Measurements from ENCODE around the gene PRICKLE2. TPM values are rescaled to one million over a fixed set of nuclear protein-coding genes. Genes with fewer than 3 reads are reported as not detected.

The PRICKLE2 gene
- total RNA-seq, 1 donor from 2014 or later = 84.0 TPM

DNA sequence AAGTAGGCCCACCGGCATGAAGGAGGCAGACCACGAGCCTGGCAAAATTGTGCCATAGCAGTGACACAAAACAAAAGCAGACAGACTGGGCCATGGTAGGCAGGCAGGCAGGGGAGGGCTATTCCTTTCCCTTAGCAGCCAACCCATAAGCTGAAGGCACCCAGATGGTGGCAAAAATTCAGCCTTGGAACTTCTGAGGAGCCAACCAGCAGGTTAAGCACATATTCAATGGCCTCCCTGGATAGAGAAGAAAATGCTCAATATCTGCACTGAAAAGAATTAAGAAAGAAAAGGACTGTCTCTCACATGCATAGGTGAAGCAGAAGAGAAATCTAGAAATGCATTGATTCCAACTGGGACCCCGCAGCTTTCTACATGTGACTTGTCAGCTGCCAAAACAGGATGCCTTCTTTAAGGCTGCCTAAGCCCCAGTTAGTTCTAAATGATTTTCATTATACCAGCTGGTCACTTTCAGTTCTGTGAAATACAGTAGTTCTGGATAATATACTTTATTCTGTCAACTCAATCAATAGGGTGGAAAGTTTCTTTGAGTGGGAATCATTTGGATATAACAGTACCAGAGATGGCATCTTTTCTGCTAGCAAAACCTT is 2.7 kb downstream of the PRICKLE2 start:
- FAIRE-seq (no peak), DNase-seq (ENCODE audit: low spot score in 2 of 2) (no peak)

DNA sequence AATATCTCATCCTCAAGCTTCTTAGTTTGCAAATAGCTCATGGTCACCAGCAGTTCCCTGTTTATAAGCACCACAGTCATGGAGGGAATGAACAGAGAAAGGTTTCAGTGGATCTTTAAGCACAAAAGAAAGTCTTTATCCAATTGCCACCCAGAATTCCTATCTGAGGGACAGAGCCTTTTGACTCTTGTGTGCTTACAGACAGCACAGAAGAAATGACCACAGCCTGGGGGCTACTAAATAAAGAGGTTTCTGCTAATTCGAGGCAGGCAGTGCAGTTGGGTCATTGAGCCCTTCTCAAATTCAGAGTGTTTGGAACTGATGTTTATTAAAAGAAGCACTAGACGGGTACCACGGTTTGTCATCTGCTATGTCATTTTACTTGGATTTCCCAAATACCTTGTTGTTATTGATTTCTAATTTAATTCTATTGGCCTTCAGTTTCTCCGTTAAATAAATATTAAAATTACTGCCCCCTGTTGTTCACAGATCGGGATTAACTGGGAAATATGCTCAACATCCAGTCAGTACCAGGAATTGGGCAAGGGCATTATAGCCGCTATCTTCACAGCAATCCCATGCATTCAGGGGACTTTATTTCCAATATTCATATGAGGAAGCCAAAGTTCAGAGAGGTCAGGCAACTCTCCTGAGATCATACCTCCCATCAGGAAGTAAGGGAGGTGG is 3.6 kb downstream of the PRICKLE2 start:
- FAIRE-seq (no peak), DNase-seq (ENCODE audit: low spot score in 2 of 2) (no peak)

DNA sequence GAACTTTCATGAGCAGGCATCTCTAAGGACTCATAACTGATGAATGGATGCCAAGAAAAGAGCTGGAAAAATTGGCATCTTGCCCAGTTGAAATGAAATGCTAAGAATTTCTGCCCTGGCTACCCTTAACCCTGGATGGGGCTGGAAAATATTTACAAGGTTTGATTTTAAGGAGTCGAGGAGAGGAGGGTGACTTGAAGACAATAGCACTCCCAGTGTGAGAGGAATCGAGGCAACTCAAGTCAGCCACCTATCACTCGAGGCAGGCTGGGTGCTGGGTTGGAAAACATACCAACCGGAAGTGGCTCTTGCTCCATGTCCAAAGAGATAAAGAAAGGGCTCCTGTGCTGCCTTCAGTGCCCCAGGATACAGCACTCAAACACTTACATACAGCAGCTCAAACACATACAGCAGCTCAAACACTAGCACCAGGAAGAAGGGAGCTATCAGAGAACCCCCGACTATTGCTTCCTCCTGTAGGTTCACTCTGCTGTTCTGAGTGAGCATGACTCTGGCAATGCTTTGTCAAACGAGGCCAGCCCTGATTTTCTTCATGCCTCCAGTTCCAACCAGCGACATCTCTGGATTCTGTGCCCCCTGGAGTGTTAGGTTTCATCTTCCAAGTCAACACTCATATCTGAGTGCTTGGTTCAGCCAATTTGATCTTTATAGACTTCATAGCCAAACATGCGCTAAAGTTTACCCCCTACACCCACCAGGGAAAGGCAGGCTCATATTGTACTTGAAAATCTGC is 4.9 kb downstream of the PRICKLE2 start:
- DNase-seq (ENCODE audit: low spot score in 2 of 2) = no peak
- FAIRE-seq = no peak

DNA sequence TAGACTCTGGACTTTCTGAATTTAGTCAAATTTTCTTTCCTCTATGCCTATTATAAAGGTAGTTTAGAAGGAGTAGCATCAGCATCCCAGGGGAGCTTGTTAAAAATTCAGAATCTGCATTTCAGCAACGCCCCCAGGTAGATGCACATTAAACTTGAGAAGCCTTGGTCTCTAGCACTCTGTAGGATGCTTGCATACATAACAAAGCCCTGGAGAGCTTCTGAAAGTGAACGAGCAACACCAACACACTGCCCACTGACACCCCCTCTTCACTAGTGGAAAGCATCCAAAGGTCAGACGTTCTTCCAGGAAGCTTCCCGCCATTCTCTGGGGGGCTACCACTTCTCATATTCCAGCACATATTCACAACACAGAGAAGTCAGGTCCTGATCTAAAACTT is 6.5 kb downstream of the PRICKLE2 start:
- no peak for DNase-seq (ENCODE audit: low spot score in 2 of 2)
- no peak for FAIRE-seq

DNA sequence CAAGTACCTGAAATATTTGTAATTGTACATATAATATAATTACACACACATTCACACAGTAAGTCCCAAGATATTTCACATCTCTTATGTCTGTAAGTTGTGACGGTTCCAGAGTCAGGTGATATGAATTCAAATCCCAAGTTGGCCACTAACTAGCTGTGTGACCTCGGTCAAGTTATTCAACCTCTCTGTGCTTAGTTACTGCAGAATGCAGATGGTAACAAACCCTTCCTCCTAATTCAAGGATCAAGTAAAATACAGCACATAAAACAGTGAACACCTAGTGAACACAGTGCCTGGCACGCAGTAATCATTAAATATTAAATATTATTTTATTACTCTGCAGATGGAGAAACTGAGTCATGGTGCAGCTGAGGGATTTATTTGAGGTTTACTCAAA is 6.9 kb downstream of the PRICKLE2 start:
- no peak for DNase-seq (ENCODE audit: low spot score in 2 of 2)
- FAIRE-seq = no peak

DNA sequence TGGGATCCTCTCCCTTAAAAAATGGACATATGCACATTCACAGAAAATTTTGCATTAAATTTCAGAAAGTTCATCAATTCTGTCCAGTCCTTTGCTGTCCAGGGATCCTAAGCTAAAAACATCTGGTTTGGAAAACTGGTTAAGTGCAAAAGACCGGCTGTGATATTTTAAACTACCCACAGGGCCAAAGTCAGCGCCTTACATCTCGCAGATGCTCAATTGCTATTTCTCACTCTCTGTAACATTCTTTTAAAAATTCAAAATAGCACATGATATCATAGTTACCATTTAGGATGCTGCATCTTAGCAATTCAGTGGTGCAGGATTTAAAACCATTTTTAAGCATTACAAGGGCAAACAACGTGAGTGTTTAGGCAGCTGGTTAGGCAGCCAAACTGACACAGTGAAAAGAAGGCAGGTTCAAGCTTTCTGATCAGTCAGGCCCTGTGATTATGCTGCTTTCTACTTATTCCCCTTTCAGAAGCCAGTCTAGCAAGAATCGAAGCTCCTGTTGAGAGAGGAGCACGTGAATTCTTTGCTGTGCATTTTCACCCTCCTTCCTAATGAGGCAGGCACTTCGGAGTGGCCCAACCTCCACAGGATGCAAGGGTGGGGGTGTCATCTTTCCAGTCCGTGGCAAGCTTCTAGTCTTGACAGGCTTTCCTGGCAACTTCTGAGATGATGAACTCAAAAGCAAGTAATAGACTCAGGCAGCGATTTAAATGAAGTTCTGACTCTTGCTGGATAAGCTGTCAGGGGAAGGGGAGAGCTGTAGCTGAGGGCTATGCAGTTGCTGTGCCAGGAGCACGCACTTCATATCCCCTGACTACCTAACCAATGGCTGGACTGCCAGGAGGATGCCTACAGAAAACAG is 8.8 kb downstream of the PRICKLE2 start:
- FAIRE-seq (no peak), DNase-seq (ENCODE audit: low spot score in 2 of 2) (no peak)

DNA sequence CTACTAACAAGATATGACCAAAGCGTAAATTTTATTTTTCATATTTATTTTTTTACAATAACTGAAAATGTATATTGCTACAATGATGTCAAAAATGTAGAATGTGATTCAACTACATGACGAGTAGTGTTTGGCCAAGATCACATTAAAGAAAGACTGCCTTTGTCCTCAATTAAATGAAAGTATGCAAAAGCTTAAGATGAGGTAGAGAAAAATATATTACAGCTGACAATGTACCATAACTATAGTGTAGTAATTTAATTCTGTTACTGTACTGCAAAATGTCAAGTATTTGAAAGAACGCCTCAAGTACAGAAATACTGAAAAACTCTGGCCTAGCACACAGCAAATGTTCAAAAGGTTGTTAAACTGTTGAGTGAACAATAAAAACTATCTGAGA is 9.7 kb downstream of the PRICKLE2 start:
- no peak for DNase-seq (ENCODE audit: low spot score in 2 of 2)
- no peak for FAIRE-seq

DNA sequence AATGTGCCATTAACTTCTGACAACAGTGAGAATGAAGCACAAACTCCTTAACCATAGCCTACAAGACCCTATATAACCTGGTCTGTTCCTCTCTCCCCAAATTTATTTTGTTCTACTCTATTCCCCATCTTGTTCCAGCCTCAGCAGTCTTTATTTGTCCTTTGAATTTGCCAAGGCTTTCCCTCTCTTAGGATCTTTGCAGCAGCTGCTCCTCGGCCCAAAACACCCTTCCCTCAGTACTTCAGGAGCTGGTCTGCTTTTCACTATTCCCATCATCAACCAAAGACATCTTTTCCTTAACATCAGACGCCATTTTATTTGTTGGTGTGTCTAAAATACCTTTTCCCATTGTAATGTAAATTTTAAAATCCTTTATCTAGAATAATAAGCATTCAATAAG is 10.2 kb downstream of the PRICKLE2 start:
- DNase-seq (ENCODE audit: low spot score in 2 of 2) (no peak), FAIRE-seq (no peak)

DNA sequence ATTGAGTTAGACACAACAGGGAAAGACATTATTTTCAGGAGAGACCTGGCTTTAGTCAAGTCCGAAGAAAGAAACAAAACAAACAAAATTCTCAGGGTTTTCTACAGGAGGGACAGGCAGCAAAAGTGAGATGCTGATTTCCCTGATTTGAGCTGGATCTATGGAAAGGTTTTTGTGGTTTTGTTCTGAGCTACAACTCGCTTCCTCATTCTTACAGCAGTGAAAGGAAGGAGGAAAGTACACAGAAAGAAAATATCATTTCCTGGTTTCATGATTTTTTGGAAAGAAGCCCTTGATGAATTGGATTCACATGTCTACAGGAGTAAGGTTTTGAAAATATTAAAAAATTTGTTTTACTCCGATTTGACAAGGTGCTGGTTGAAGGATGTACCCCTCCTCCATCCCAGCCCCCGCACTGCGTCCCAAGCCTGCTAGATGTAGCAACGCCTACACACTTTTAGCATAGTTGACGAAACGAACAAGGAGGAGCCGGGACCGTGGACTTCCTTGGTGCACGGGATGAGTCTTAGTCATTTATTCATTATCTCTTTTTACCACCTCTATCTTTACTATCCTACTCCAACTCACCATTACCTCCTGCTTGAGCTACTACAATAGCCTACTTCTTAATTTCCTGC is 10.8 kb downstream of the PRICKLE2 start:
- FAIRE-seq (no peak), DNase-seq (ENCODE audit: low spot score in 2 of 2) (no peak)

DNA sequence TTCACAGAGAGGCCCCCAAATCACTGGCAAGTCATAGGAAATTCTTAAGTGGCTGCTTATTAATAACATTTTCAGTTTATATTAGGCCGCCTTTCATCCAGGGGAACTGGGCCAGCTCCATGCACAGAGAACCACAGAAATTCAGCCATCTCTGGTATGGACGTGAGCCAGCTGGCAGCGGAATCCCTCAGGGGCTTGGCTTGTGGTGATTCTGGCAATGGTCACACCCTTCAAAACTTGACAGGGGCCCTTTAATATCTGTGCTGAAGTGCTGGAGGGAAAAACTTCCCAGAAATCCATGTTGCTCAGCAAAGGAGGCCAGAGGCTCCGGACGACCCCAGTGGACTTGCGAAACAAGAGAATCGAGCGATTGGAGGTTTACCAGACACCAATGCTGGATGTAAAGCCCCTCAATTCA is 11.3 kb downstream of the PRICKLE2 start:
- no peak for FAIRE-seq
- no peak for DNase-seq (ENCODE audit: low spot score in 2 of 2)

DNA sequence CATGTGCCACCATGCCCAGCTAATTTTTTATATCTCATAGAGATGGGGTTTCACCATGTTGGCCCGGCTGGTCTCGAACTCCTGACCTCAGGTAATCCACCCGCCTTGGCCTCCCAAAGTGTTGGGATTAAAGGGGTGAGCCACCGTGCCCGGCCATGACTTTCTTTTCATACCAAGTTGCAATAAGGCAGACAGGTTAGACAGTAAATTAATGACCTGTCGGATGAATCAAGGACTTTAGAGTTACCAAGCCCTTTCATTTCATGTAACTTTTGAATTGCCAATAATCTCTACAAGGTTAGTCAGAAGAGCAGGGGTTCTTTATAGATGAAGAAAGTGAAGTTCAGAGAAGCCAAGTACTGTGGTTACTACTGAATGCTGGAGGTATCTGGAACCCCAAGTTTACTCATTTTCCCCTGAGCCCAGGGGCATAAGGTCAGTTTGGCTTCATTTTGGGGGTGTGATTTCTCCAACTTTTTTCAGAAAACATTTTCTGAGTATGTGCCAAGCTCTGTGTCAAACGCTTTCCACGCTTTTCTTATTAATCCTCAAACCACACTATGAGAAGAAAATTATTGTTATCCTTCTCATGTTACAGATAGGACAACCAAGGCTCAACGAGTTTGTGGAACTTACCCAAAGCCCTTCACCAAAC is 11.9 kb downstream of the PRICKLE2 start:
- DNase-seq (ENCODE audit: low spot score in 2 of 2) (no peak), FAIRE-seq (no peak)

DNA sequence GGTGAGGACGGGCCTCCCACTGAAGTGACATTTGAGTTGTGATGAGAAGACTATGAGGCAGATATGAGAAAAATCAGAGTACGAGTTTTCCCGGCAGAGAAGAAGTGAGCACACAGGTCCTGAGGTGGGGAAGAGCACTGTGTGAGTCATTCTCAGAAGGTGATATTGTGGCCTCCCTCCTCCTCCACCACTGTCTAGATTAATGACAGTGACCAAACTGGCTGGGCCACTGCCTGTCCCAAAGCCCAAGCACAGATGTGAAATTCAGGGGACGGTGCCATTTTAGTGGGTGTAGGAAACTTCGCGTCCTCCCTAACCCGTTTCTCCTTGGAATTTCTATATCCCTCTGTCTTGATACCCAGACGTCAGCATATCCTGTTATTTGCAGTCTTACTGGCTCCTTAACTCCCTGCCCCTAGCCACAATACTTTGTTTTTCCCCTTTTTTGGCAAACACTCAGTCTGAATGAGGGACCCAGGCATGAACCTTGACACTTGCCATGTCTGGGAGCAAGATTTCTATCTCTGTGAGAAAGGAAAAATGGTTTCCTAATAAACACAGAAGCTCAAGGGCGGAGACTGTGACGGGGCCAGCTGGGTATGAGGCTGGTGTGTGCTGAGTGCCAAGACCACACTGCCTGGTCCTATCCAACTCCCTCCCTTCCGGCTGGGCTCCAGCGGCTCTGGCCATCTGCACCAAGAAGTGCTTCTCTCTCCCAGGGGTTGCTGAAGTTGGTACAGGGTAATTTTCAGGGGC is 15.2 kb downstream of the PRICKLE2 start:
- FAIRE-seq = no peak
- DNase-seq (ENCODE audit: low spot score in 2 of 2) = peak in 1 of 2 donors; percentile 13

DNA sequence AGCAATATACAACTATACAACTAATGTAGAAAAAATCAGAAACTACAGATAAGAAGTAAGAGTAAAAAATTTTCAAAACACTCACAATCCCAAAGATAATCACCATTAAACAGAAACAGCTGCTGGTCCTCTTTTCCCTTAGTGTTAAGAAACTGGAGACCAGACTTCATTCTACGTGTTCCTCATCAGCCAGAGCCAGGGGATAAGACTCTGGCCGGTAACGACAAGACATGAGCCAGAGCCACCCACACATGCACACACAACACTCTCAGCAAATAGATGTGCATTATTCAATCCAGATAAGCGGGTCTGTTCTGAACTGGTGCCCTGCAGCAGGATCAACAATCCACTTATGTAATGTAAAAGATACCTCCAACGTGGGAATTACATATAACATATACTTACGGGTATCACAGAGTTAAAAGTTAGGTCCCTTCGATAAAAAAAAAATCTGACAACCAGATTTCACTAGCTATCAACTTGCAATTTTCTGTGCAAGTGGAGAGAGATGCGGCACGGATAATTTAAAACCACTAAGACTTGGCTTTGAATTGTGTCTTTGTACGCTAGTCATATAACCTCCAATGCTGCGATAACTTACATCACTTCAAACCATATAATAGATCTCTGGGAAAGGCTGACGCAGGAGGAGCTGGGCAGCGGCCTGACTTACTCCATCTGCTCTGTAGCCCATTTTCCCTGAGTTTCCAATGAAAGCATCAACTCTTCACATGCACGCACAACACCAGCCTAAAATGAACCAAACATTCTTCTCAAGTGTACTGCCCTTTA is 17.8 kb downstream of the PRICKLE2 start:
- FAIRE-seq (no peak), DNase-seq (ENCODE audit: low spot score in 2 of 2) (no peak)

DNA sequence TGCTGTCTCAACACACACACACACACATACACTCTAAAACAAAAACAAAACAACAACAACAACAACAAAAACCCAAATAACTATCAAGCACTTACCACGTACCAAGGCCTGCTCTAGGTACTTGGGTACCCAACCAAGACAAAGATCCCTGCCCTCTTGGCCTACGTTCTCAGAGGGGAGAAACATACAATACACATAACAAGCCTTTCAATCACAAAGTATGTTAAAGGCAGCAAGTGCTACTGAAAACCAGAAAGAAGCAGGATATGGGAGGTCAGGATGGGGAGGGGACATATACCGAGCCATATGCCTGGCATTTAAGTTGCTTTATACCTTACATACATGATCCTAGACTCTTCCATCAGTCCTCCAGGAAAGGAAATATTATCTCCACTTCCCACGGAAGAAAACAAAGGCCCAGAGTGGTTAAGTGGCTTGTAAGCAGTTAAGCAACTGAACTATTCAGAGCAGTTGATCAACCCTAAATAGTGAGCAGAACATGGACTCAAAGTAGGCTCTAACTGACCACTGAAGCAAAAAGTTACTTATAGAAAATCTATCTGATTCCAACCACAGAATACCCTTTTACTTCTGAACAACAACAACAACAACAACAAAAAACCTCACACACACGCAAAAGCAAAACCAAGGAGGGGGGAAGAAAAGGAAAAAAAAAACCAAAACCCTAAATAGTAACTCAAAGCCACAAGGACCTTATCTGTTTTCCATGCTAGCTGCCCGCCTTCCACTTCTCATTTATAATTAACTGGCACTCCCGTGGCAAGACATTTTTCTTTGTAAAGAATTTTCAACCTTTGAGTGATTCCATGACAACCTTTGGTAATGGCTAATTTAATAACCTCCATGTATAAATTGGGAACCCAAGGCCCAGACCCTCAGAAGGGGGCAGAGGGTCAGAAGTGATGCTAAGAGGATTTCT is 21.0 kb downstream of the PRICKLE2 start:
- DNase-seq (ENCODE audit: low spot score in 2 of 2) (no peak), FAIRE-seq (no peak)

DNA sequence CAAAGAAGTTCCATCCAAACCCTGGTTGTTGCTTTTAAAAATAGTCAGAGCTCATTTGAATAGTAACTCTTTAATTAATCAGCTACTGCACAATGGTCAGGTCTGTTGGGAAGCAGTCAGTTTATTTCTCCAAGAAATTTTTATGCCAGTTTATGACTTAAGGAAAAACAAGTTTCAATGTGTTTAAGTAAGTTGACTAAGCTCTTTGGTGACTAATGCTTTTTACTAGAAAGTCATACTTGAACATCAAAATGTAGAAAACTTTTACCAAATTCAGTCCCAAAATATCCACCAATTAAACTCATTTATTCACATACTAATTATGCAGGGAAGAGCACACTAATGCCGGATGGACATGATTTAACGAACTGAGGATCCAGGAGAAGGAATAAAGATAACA is 22.1 kb downstream of the PRICKLE2 start:
- FAIRE-seq (no peak), DNase-seq (ENCODE audit: low spot score in 2 of 2) (no peak)

DNA sequence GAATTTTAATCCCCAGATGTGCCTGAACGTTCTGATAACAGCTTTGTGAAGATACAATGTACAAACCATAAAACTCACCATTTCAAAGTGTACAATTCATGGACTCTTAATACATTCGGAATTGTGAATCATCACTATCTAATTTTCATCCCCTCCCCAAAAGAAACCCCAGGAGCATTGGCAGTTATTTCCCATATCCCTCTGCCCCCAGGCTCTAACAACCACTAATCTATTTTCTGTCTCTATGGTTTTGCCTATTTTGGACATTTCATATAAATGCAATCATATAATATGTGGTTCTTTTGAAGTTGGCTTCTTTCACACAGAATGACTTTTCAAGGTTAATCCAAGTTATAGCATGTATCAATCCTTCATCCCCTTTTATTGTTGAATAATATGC is 25.3 kb downstream of the PRICKLE2 start:
- DNase-seq (ENCODE audit: low spot score in 2 of 2) (no peak), FAIRE-seq (no peak)

DNA sequence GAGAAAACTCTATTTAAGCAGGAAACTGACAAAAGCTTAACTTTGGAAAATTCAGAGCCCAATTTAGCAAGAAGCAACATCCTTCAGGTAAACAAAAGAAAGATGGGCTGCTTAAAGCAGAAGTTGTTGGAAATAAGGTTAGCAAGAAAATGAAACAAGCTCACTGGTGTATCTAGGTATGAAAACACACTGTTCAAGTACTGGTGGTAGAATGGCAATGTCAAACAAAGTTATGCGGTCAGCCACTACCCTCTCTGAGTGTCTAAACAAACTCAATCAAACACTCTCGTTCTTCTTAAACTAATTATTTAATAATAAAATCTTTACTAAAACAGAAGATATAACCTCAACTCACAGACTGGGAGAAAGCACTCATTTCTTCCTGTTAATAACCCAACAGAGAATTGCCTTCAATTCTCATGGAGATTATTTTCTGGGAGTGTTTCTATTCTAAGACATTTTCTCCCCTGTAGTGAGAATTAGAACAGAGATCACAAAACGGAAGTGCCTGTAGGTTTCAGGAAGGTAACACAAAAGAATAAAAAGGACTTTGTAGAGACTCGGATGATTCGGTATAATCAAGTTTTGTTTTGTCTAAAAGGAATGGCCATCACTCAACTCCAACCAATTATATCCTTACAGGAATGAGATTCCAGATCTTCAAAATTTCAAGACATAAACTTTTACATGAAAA is 28.9 kb downstream of the PRICKLE2 start:
- FAIRE-seq = no peak
- DNase-seq (ENCODE audit: low spot score in 2 of 2) = no peak
